ENCODE data around the gene SOCS3.

Gene SOCS3

GRCh38 chr17:78359997-78360370, at the start of gene SOCS3:
SOCS3 (minus strand) TSS chr17:78360077; CDS start chr17:78359095, 982 bp downstream.
- DNase-seq (ENCODE audit: low read depth in 1 of 2, low spot score in 1 of 2): peak; percentile 83 to 97

- no peak for DNase-seq (ENCODE audit: low read depth in 1 of 2, low spot score in 1 of 2)
These were observed 49.5 kb upstream of the SOCS3 start for GRCh38 chr17:78409191-78409928.

GRCh38 chr17:78408476-78409050, 48.7 kb upstream of the SOCS3 start:
- no peak for DNase-seq (ENCODE audit: low read depth in 1 of 2, low spot score in 1 of 2)

- no peak for DNase-seq (ENCODE audit: low read depth in 1 of 2, low spot score in 1 of 2)
These were observed 47.6 kb upstream of the SOCS3 start for GRCh38 chr17:78407387-78408000.

GRCh38 chr17:78406920-78407319, 47.0 kb upstream of the SOCS3 start:
- no peak for DNase-seq (ENCODE audit: low read depth in 1 of 2, low spot score in 1 of 2)

GRCh38 chr17:78406396-78406795, 46.5 kb upstream of the SOCS3 start:
- DNase-seq (ENCODE audit: low read depth in 1 of 2, low spot score in 1 of 2): no peak

GRCh38 chr17:78403822-78404221, 43.9 kb upstream of the SOCS3 start:
- DNase-seq (ENCODE audit: low read depth in 1 of 2, low spot score in 1 of 2): no peak

GRCh38 chr17:78401891-78402290, 42.0 kb upstream of the SOCS3 start:
- no peak for DNase-seq (ENCODE audit: low read depth in 1 of 2, low spot score in 1 of 2)

- no peak for DNase-seq (ENCODE audit: low read depth in 1 of 2, low spot score in 1 of 2)
These were observed 41.4 kb upstream of the SOCS3 start for GRCh38 chr17:78401246-78401645.

- DNase-seq (ENCODE audit: low read depth in 1 of 2, low spot score in 1 of 2): no peak
These were observed 40.8 kb upstream of the SOCS3 start for GRCh38 chr17:78400581-78401240.

- DNase-seq (ENCODE audit: low read depth in 1 of 2, low spot score in 1 of 2): no peak
These were observed 39.8 kb upstream of the SOCS3 start for GRCh38 chr17:78399693-78400144.

- DNase-seq (ENCODE audit: low read depth in 1 of 2, low spot score in 1 of 2): no peak
These were observed 39.3 kb upstream of the SOCS3 start for GRCh38 chr17:78399028-78399692.

- DNase-seq (ENCODE audit: low read depth in 1 of 2, low spot score in 1 of 2): no peak
These were observed 38.5 kb upstream of the SOCS3 start for GRCh38 chr17:78398390-78398789.

- no peak for DNase-seq (ENCODE audit: low read depth in 1 of 2, low spot score in 1 of 2)
These were observed 37.8 kb upstream of the SOCS3 start for GRCh38 chr17:78397681-78398101.

GRCh38 chr17:78396441-78397337, 36.8 kb upstream of the SOCS3 start:
- no peak for DNase-seq (ENCODE audit: low read depth in 1 of 2, low spot score in 1 of 2)

GRCh38 chr17:78395155-78395554, 35.3 kb upstream of the SOCS3 start:
- DNase-seq (ENCODE audit: low read depth in 1 of 2, low spot score in 1 of 2): no peak

GRCh38 chr17:78394209-78394608, 34.3 kb upstream of the SOCS3 start:
- DNase-seq (ENCODE audit: low read depth in 1 of 2, low spot score in 1 of 2): no peak

- no peak for DNase-seq (ENCODE audit: low read depth in 1 of 2, low spot score in 1 of 2)
These were observed 33.7 kb upstream of the SOCS3 start for GRCh38 chr17:78393575-78393974.

GRCh38 chr17:78392295-78392694, 32.4 kb upstream of the SOCS3 start:
- no peak for DNase-seq (ENCODE audit: low read depth in 1 of 2, low spot score in 1 of 2)

GRCh38 chr17:78391843-78392242, 32.0 kb upstream of the SOCS3 start:
- no peak for DNase-seq (ENCODE audit: low read depth in 1 of 2, low spot score in 1 of 2)

Measured in activated T-helper 1 cell treated with anti-CD3 and anti-CD28 coated beads, Interleukin-2, amount 50 U/mL, for 16 hours (primary cell).